Motor neuron (in vitro differentiated cells): ENCODE measurements around the gene PACS2. TPM values are rescaled to one million over a fixed set of nuclear protein-coding genes. Genes with fewer than 3 reads are reported as not detected.
A peak's percentile ranks its signal among the peaks of the same experiment; 100 is the strongest.
"Not testable (repeated sequence)": the region's sequence is repeated elsewhere in the genome, so short reads cannot be mapped to it uniquely, and the experiment has no call there.

Source experiments
- ATAC-seq, 8 experiments: fragments of 200-7000 bp; cut with Tn5 transposase; replicated peaks in 6 of 8; 2 replicates each; pipeline ENCODE4 v1.8.0; 2021; ENCODE audit warnings: mild to moderate bottlenecking in 8 of 8, moderate library complexity in 8 of 8
- H3K27ac ChIP-seq, 2 donors: fragments of 250-450 bp; sonication (Bioruptor Pico); 2 replicates each; pipeline ENCODE4 v1.9.0; 2021; ENCODE audit warnings: antibody characterized with exemption in 2 of 2, mild to moderate bottlenecking in 2 of 2, moderate library complexity in 1 of 2
- H3K4me1 ChIP-seq, 2 donors: fragments of 250-450 bp; sonication (Bioruptor Pico); replicated peaks in 1 of 2; 2 replicates each; pipeline ENCODE4 v1.6.1; 2021; ENCODE audit warnings: antibody characterized with exemption in 2 of 2, mild to moderate bottlenecking in 2 of 2, moderate library complexity in 1 of 2
- H3K4me3 ChIP-seq, 5 donors: fragments of 250-450 bp; sonication (Bioruptor Pico); 2 replicates each; pipeline ENCODE4 v1.9.0; 2021; ENCODE audit warnings: antibody characterized with exemption in 5 of 5, mild to moderate bottlenecking in 5 of 5, moderate library complexity in 4 of 5
- WGBS, 10 experiments: fragments of 450-650 bp; shearing (Covaris generic); methylation state at CpG; one replicate each; pipeline ENCODE4 v1.0.0; 2022; 5-methylcytosine and 5-hydroxymethylcytosine counted together
- in situ Hi-C, 9 experiments: fragments of 400-800 bp; cut with MboI; loops; one replicate each; pipeline ENCODE4 v1.15.0; 2021; ENCODE audit warnings: low sequenced_read_pairs in 9 of 9, low pct_unique_long_range_greater_than_20kb in 2 of 9; ENCODE audit not compliant: unreplicated experiment in 9 of 9
- total RNA-seq, 8 experiments: library from RNA; unstranded; fragments of 300-600 nt; gene quantifications; 2 replicates each; pipeline versions ENCODE4 v1.2.3 to v1.2.4, GENCODE V29; 2022

The PACS2 gene
- total RNA-seq, 8 experiments from 2014 or later = 18.0 to 66.1 (median 49.7) TPM

GRCh38 chr14:105325303-105325702 lies 10.8 kb downstream of the PACS2 start:
- WGBS, 10 experiments = 67 to 92% (median 75%) methylated on average over 2 to 7 of the region's 9 CpGs; no CpG with 5 or more reads in 6 of the 10 experiments
- no peak for ATAC-seq
- Histone ChIP-seq H3K4me3 (no peak overlapping the region), H3K4me1 (peaks cover 58 to 63% of the 10 kb centered on the region in 2 donors), H3K27ac (no peak overlapping the region)
- in situ Hi-C loops = no loop called here

GRCh38 chr14:105325716-105326567 lies 11.4 kb downstream of the PACS2 start:
- Histone ChIP-seq H3K4me1 (peaks cover 63 to 69% of the 10 kb centered on the region in 2 donors), H3K27ac (no peak overlapping the region), H3K4me3 (no peak overlapping the region)
- ATAC-seq = no peak
- in situ Hi-C loops = no loop called here
- 46 to 80% (median 68%) methylated on average over 2 to 4 of the region's 27 CpGs; no CpG with 5 or more reads in 6 of the 10 experiments for whole genome bisulfite sequencing, 10 experiments

- in situ Hi-C loops = no loop called here
- no peak overlapping the region for H3K4me3 ChIP-seq
- H3K27ac ChIP-seq = no peak overlapping the region
- 70 to 100% (median 82%) methylated on average over 1 to 3 of the region's 9 CpGs; no CpG with 5 or more reads in 5 of the 10 experiments for WGBS, 10 experiments
- peaks cover 63 to 69% of the 10 kb centered on the region in 2 donors for H3K4me1 ChIP-seq
- peak in 2 of 8 experiments; percentile 1 to 2 for ATAC-seq
Measured at GRCh38 chr14:105326568-105326867, 12.0 kb downstream of the PACS2 start.

GRCh38 chr14:105326891-105327694 lies 12.5 kb downstream of the PACS2 start:
- ATAC-seq = peak in 5 of 8 experiments; percentile 26 to 73 (median 66)
- in situ Hi-C loops = no loop called here
- Histone ChIP-seq H3K4me1 (peaks cover 63 to 69% of the 10 kb centered on the region in 2 donors), H3K4me3 (no peak overlapping the region), H3K27ac (peak overlapping the region in 1 of 2 donors; percentile 3)
- WGBS, 10 experiments = 40 to 100% (median 80%) methylated on average over 1 to 16 of the region's 34 CpGs; no CpG with 5 or more reads in 3 of the 10 experiments

GRCh38 chr14:105327695-105328045 lies 13.1 kb downstream of the PACS2 start:
- Histone ChIP-seq H3K27ac (peak overlapping the region in 1 of 2 donors; percentile 25), H3K4me1 (peaks cover 63 to 69% of the 10 kb centered on the region in 2 donors)
- in situ Hi-C loops, H3K4me3 ChIP-seq: not testable (repeated sequence)
- 51 to 100% (median 77%) methylated on average over 1 to 8 of the region's 17 CpGs; no CpG with 5 or more reads in 6 of the 10 experiments for whole genome bisulfite sequencing, 10 experiments
- ATAC-seq = peak in 2 of 8 experiments; percentile 11 to 18

GRCh38 chr14:105328070-105328677 lies 13.6 kb downstream of the PACS2 start:
- WGBS, 10 experiments = 0 to 80% (median 67%) methylated on average over 1 to 9 of the region's 12 CpGs; no CpG with 5 or more reads in 4 of the 10 experiments

GRCh38 chr14:105328678-105329390 lies 14.3 kb downstream of the PACS2 start:
- peak in 2 of 8 experiments; percentile 13 to 14 for ATAC-seq
- Histone ChIP-seq H3K4me3 (no peak overlapping the region), H3K4me1 (peaks cover 62 to 63% of the 10 kb centered on the region in 2 donors), H3K27ac (peak overlapping the region; percentile 20 to 46)
- WGBS, 10 experiments = 35 to 100% (median 62%) methylated on average over 2 to 12 of the region's 15 CpGs; no CpG with 5 or more reads in 4 of the 10 experiments
- in situ Hi-C loops = no loop called here

More at GRCh38 chr14:105328070-105328677, 13.6 kb downstream of the PACS2 start:
- no peak for ATAC-seq
- H3K4me3 ChIP-seq = no peak overlapping the region
- H3K27ac ChIP-seq = peak overlapping the region in 1 of 2 donors; percentile 25
- peaks cover 63 to 67% of the 10 kb centered on the region in 2 donors for H3K4me1 ChIP-seq
- in situ Hi-C loops = no loop called here

GRCh38 chr14:105329411-105330150 lies 15.0 kb downstream of the PACS2 start:
- peaks cover 55 to 56% of the 10 kb centered on the region in 2 donors for H3K4me1 ChIP-seq
- in situ Hi-C loops = no loop called here
- ATAC-seq = no peak
- no peak overlapping the region for H3K4me3 ChIP-seq
- peak overlapping the region; percentile 20 to 46 for H3K27ac ChIP-seq
- WGBS, 10 experiments = 47 to 96% (median 86%) methylated on average over 1 to 5 of the region's 17 CpGs; no CpG with 5 or more reads in 4 of the 10 experiments

GRCh38 chr14:105330491-105330895 lies 15.9 kb downstream of the PACS2 start:
- in situ Hi-C loops = no loop called here
- WGBS, 10 experiments = 10 to 100% (median 77%) methylated on average over 2 to 3 of the region's 13 CpGs; no CpG with 5 or more reads in 4 of the 10 experiments
- peak in 3 of 8 experiments; percentile 17 to 61 (median 45) for ATAC-seq
- Histone ChIP-seq H3K4me1 (peaks cover 48 to 49% of the 10 kb centered on the region in 2 donors), H3K27ac (no peak overlapping the region), H3K4me3 (no peak overlapping the region)

- peaks cover 36% of the 10 kb centered on the region in 2 donors for H3K4me1 ChIP-seq
- H3K4me3 ChIP-seq = no peak overlapping the region
- in situ Hi-C loops = no loop called here
- no peak overlapping the region for H3K27ac ChIP-seq
- no peak for ATAC-seq
- WGBS, 10 experiments = 60 to 92% (median 82%) methylated on average over 2 to 7 of the region's 8 CpGs
Measured at GRCh38 chr14:105331575-105332349, 17.2 kb downstream of the PACS2 start.

GRCh38 chr14:105332350-105332874 lies 17.9 kb downstream of the PACS2 start:
- Histone ChIP-seq H3K27ac (no peak overlapping the region), H3K4me3 (no peak overlapping the region), H3K4me1 (peaks cover 30% of the 10 kb centered on the region in 2 donors)
- in situ Hi-C loops = no loop called here
- no peak for ATAC-seq
- WGBS, 10 experiments = 20 to 100% (median 78%) methylated on average over 1 to 5 of the region's 11 CpGs; no CpG with 5 or more reads in 6 of the 10 experiments
